ENCODE measurements around the gene TMEM135.
"Not testable (repeated sequence)": the region's sequence is repeated elsewhere in the genome, so short reads cannot be mapped to it uniquely, and the experiment has no call there.

TMEM135 gene

DNA sequence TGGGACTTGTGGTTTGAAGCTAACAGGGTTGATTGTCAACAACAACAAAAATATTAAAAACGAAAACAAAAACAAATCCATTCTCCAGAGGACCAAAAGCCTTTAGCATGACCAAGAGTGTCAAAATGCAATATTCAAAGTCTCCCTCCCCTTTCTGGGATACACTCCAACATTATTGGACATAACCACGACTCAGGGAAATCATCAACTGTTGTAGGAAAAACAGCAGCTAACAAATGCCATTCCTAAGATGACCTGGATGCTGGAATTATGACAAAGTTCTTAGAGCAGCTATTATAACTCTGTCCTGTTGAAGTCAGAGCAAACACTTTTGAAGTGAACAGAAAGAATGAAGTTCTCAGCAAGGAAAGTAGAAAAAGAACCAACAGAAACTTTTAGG, 143.0 kb downstream of the TMEM135 start:
- peak; percentile 85 for DNase-seq (ENCODE audit: low read depth)
- H3K4me3 ChIP-seq (ENCODE audit: low read length), result no peak overlapping the region
- TF ChIP-seq, protein P1, sequence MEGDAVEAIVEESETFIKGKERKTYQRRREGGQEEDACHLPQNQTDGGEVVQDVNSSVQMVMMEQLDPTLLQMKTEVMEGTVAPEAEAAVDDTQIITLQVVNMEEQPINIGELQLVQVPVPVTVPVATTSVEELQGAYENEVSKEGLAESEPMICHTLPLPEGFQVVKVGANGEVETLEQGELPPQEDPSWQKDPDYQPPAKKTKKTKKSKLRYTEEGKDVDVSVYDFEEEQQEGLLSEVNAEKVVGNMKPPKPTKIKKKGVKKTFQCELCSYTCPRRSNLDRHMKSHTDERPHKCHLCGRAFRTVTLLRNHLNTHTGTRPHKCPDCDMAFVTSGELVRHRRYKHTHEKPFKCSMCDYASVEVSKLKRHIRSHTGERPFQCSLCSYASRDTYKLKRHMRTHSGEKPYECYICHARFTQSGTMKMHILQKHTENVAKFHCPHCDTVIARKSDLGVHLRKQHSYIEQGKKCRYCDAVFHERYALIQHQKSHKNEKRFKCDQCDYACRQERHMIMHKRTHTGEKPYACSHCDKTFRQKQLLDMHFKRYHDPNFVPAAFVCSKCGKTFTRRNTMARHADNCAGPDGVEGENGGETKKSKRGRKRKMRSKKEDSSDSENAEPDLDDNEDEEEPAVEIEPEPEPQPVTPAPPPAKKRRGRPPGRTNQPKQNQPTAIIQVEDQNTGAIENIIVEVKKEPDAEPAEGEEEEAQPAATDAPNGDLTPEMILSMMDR (conservative IDR thresholded peaks at IDR 0.05; ENCODE audit: low read length), result no peak

DNA sequence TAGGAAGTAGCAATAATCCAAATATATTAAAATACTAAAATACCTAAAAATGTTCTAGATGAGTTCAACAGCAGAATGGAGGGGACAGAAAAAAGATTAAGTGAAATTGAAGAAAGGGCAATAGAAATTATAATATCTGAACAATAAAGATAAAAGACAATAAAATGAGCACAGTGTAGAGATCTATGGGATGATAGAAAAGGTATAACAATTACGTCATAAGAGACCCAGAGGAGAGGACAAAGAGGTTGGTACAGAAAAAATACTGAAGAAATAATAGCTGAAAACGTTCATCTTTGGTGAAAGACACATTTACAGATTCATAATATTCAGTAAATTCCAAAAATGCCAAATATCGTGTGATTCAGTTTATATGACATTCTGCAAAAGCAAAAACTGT, 143.4 kb downstream of the TMEM135 start:
- DNase-seq (ENCODE audit: low read depth), result no peak
- H3K4me3 ChIP-seq (ENCODE audit: low read length), result no peak overlapping the region
- TF ChIP-seq, protein P1 (conservative IDR thresholded peaks at IDR 0.05; ENCODE audit: low read length), result no peak

DNA sequence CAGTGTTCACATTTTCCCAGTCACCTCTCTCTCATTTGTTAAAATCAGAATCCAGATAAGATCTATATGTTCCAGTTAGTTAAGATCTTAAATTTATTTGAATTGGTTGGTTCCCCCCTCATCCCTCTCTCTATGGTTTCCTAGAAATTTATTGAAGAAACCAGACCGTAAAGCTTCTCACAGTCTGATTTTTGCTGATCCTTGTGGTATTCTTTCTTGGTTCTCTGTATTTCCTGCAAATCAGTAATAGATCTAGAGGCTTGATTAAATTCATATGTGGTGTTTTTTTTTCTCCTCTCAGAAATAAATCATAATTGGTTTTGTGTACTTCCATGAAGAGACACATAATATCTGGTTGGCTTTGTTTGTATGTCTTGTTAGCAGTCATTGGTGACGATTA, 147.5 kb downstream of the TMEM135 start:
- no peak overlapping the region for H3K4me3 ChIP-seq (ENCODE audit: low read length)
- TF ChIP-seq, protein P1 (conservative IDR thresholded peaks at IDR 0.05; ENCODE audit: low read length), result no peak
- DNase-seq (ENCODE audit: low read depth), result no peak

DNA sequence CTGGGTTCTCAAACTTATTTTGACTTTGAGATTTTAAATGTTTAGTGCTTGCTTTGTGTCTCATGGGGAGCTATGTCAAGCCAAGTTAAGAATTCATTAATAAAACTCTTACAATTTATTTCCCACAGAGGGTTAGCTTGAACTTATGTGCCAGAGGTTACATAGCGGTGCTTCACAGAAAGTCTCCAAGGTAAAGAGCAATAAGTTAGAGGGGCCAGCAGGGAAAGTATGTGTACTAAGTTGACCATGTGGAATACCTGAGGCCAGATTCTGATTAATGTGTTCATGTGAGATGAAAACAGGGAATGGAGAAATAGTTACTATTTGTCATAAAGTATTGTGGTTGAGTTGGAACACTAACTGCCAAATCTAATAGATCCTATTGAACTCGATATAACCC, 149.3 kb downstream of the TMEM135 start:
- no peak overlapping the region for H3K4me3 ChIP-seq (ENCODE audit: low read length)
- TF ChIP-seq, protein P1 (conservative IDR thresholded peaks at IDR 0.05; ENCODE audit: low read length), result no peak
- DNase-seq (ENCODE audit: low read depth), result no peak

DNA sequence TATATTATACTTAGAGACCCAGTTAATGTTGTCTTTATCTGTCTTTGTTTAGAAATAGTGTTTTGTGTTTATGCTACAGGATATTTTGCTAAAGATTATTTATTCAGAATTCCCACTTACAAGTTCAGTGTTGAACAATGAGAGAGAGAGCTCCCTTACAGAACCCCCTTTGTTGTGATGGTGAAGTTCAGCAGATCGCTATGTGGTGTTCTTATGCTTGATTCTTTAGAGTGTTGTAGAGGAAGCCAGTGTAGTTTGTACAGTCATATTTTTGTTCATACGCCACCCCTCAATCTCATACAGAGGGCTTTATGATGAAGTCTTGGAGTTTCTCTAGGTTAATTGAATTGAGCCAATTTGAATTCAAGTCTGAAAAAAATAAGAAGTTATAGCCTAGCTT, 150.2 kb downstream of the TMEM135 start:
- no peak for DNase-seq (ENCODE audit: low read depth)
- TF ChIP-seq, protein P1 (conservative IDR thresholded peaks at IDR 0.05; ENCODE audit: low read length), result no peak
- no peak overlapping the region for H3K4me3 ChIP-seq (ENCODE audit: low read length)

DNA sequence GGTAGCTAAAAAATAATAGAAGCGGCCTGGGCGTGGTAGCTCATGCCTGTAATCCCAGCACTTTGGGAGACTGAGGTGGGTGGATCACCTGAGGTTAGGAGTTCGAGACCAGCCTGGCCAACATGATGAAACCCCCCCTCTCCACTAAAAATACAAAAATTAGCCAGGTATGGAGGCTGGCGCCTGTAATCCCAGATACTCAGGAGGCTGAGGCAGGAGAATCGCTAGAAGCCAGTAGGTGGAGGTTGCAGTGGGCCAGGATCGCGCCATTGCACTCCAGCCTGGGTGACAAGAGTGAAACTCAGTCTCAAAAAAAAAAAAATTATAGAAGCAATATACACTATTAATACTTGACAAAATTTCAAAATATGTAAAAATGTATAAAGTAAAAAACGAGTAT, 150.7 kb downstream of the TMEM135 start:
- DNase-seq (ENCODE audit: low read depth); H3K4me3 ChIP-seq (ENCODE audit: low read length): not testable (repeated sequence)

DNA sequence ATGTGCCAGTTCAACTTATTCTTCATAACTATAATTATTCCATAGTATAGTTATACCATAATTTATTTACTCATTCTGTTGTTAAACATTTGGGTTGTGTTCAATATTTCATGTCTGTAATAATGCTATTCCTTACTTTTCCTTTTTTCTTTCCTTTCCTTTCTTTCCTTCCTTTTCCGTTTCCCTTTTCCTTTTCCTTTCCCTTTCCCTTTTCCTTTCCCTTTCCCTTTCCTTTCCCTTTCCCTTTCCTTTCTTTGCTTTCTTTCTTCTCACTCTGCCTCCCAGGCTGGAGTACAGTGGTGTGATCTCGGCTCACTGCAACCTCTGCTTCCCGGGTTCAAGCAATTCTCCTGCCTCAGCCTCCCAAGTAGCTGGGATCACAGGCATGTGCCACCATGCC, 151.2 kb downstream of the TMEM135 start:
- not testable (repeated sequence) for DNase-seq (ENCODE audit: low read depth); H3K4me3 ChIP-seq (ENCODE audit: low read length)

DNA sequence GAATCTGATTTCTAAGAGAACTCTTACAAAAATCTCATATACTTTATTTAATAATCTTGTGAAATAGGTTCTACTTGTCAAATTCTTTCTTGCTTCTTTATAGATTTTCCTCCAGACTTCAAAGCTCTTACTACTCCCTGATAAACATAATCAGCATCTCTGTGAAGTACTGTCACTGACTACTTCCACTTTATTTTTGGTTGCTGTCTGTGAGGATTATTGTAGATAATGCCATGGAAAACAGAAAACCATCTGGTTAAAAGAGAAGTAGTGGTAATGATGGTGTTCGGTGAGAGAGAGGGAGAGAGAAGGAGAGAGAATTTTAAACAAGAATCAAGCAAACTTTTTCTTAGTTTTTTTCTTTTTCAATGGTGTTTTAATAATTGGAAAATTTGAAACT, 152.3 kb downstream of the TMEM135 start:
- DNase-seq (ENCODE audit: low read depth), result no peak
- H3K4me3 ChIP-seq (ENCODE audit: low read length), result no peak overlapping the region
- TF ChIP-seq, protein P1 (conservative IDR thresholded peaks at IDR 0.05; ENCODE audit: low read length), result no peak

Data from AG10803 (cell line).